ENCODE data around the gene NGB. TPM values are rescaled to one million over a fixed set of nuclear protein-coding genes. Genes with fewer than 3 reads are reported as not detected.

The NGB gene
- total RNA-seq, 1 donor from 2014 or later: not detected

DNA sequence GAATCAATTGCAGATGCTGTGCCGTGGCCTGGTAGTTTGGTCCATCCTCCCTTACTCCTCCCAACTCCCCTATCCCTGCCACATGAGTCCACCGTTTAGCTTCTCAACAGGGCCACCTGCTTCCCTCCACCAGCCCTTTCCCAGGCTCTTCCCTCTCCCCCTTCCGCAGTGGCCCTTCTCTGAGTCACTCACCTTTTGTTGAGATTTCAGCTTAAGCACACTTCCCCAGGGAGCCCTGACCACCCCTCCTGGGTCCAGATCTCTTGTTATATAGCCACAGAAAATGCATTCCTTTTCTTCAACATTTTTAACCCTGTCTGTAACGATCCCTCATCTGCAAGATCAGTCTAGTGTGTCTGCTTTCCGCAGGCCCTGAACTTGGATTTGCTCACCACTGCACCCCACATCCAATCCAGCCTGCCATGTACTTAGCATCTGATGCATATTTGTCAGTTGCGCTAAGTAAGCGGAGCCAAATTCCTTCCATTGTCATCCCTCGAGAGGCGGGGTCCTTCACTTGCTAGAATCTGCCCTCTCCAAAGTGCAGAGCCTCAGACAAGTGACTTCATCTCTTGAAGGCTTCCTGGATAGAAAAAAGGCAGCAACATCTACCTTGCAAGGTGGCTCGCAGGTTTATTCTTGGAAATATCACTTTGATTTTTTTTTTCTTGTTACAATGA is 48.3 kb downstream of the NGB start:
- no peak for DNase-seq (ENCODE audit: low spot score)
- Mint-ChIP-seq H3K4me3 (ENCODE audit: unreplicated experiment) (no peak overlapping the region), H3K27ac (ENCODE audit: unreplicated experiment) (no peak overlapping the region), H3K9me3 (ENCODE audit: low read depth) (no peaks in the 10 kb centered on the region), H3K36me3 (ENCODE audit: low read depth) (peaks cover 6% of the 10 kb centered on the region), H3K27me3 (ENCODE audit: low read depth) (peaks cover 18% of the 10 kb centered on the region), H3K4me1 (ENCODE audit: low read depth) (no peaks in the 10 kb centered on the region)
- TF ChIP-seq, protein P1, sequence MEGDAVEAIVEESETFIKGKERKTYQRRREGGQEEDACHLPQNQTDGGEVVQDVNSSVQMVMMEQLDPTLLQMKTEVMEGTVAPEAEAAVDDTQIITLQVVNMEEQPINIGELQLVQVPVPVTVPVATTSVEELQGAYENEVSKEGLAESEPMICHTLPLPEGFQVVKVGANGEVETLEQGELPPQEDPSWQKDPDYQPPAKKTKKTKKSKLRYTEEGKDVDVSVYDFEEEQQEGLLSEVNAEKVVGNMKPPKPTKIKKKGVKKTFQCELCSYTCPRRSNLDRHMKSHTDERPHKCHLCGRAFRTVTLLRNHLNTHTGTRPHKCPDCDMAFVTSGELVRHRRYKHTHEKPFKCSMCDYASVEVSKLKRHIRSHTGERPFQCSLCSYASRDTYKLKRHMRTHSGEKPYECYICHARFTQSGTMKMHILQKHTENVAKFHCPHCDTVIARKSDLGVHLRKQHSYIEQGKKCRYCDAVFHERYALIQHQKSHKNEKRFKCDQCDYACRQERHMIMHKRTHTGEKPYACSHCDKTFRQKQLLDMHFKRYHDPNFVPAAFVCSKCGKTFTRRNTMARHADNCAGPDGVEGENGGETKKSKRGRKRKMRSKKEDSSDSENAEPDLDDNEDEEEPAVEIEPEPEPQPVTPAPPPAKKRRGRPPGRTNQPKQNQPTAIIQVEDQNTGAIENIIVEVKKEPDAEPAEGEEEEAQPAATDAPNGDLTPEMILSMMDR (IDR thresholded peaks at IDR 0.05): no peak

DNA sequence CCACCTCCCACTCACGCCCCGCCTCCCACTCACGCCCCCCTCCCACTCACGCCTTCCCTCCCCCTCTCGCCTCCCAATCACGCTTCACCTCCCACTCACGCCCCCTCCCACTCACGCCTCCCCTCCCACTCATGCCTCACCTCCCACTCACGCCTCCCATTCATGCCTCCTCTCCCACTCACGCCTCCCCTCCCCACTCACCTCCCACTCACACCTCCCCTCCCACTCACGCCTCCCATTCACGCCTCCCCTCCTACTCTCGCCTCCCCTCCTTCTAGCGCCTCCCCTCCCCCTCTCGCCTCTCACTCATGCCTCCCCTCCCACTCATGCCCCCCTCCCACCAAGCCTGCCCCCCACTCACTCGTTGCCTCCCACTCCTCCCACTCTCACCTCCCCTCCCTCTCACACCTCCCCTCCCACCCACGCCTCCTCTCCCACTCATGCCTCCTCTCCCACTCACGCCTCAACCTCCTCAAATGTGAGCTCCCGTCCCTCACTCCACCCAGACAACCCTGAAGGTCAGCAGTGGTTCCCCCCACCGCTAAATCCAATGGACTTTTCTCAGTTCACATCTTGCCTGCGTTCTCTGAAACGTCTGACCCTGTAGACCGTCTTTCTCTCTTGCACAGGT is 49.6 kb downstream of the NGB start:
- no peak overlapping the region for H3K27ac Mint-ChIP-seq (ENCODE audit: unreplicated experiment)
- peaks cover 7% of the 10 kb centered on the region for H3K36me3 Mint-ChIP-seq (ENCODE audit: low read depth)
- DNase-seq (ENCODE audit: low spot score): no peak
- peaks cover 29% of the 10 kb centered on the region for H3K27me3 Mint-ChIP-seq (ENCODE audit: low read depth)
- TF ChIP-seq, protein P1 (IDR thresholded peaks at IDR 0.05): no peak
- H3K4me3 Mint-ChIP-seq (ENCODE audit: unreplicated experiment): no peak overlapping the region
- no peaks in the 10 kb centered on the region for H3K4me1 Mint-ChIP-seq (ENCODE audit: low read depth)
- no peaks in the 10 kb centered on the region for H3K9me3 Mint-ChIP-seq (ENCODE audit: low read depth)

DNA sequence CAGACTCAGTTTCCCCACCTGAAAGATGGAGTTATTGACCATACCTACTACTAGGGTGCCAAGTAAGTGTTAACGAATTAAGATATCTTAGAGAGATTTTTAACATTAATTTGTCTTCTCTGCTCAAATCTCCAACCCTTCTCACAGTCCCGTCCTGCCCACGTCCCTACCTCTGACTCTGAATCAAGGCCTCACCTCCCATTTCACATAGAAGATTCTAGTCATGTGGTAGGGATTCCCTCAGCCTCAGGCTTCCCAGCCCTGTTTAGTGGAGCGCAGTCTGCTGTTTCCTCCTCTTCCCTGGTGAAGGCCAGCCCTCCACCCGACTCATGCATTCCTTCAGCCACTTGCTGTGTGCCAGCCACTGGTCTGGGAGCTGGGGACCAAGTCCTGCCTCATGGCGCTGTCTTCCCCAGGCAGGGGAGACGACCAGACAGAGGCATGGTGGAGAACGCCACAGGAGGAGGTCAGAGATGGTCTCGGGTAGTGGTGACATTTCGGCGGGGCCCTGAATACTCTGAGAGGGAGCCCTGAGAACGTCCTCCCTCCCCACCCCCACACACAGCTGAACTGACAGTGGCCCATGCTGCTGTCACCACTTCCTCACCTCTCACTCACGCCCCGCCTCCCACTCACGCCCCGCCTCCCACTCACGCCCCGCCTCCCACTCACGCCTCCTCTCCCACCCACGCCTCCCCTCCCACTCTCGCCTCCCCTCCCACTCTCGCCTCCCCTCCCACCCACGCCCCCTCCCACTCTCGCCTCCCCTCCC is 50.6 kb downstream of the NGB start:
- TF ChIP-seq, protein P1 (IDR thresholded peaks at IDR 0.05): no peak
- Mint-ChIP-seq H3K4me1 (ENCODE audit: low read depth) (no peaks in the 10 kb centered on the region), H3K36me3 (ENCODE audit: low read depth) (peaks cover 12% of the 10 kb centered on the region), H3K27me3 (ENCODE audit: low read depth) (peaks cover 38% of the 10 kb centered on the region), H3K27ac (ENCODE audit: unreplicated experiment) (no peak overlapping the region), H3K4me3 (ENCODE audit: unreplicated experiment) (no peak overlapping the region), H3K9me3 (ENCODE audit: low read depth) (no peaks in the 10 kb centered on the region)
- DNase-seq (ENCODE audit: low spot score): no peak

DNA sequence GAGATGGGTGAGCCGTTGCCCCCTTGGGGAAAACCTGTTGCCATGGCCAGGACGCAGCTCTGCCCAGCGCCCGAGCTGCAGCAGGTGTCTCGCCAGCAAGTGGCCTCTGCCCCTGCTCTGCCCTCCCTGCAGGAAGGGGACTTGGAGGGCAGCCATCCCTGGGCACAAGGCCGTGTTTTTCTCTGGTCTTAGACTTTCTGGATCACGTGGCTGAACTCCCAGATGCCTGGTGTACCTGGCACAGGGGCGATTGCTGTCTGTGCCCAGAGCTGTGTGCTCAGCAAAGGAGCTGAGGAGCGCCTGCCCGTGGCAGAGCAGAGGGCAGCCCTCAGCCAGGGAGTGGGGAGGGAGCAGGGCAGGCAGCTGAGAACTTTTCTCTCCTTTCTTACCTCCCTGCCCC is 51.4 kb downstream of the NGB start:
- DNase-seq (ENCODE audit: low spot score): no peak
- Mint-ChIP-seq H3K9me3 (ENCODE audit: low read depth) (no peaks in the 10 kb centered on the region), H3K4me3 (ENCODE audit: unreplicated experiment) (no peak overlapping the region), H3K27ac (ENCODE audit: unreplicated experiment) (no peak overlapping the region), H3K36me3 (ENCODE audit: low read depth) (peaks cover 15% of the 10 kb centered on the region), H3K27me3 (ENCODE audit: low read depth) (peaks cover 44% of the 10 kb centered on the region), H3K4me1 (ENCODE audit: low read depth) (no peaks in the 10 kb centered on the region)
- TF ChIP-seq, protein P1 (IDR thresholded peaks at IDR 0.05): no peak

DNA sequence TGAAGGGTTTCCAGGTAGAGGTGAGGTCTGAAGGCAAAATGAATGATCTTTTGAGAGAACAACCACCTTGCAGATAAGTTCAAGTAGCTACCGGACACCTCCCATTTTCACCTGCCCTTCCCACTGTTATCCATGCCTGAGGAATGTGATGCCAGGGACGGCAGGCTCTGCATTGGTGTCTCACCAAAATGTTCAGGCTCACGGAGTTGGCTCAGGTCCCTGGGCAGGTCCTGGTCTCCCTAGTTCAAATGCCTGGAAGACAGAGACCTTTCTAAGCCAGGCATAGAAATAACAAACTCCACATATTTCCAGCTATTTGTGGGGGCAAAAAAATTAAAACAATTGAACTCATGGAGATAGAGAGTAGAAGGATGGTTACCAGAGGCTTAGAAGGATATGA is 53.5 kb downstream of the NGB start:
- Mint-ChIP-seq H3K36me3 (ENCODE audit: low read depth) (peaks cover 15% of the 10 kb centered on the region), H3K4me1 (ENCODE audit: low read depth) (no peaks in the 10 kb centered on the region), H3K4me3 (ENCODE audit: unreplicated experiment) (no peak overlapping the region), H3K27ac (ENCODE audit: unreplicated experiment) (no peak overlapping the region), H3K27me3 (ENCODE audit: low read depth) (peaks cover 45% of the 10 kb centered on the region), H3K9me3 (ENCODE audit: low read depth) (no peaks in the 10 kb centered on the region)
- no peak for DNase-seq (ENCODE audit: low spot score)
- TF ChIP-seq, protein P1 (IDR thresholded peaks at IDR 0.05): no peak
